Natural killer cell (primary cell): Measurements from ENCODE around the gene CA10. TPM values are rescaled to one million over a fixed set of nuclear protein-coding genes. Genes with fewer than 3 reads are reported as not detected.

Experiments used
- ATAC-seq, 3 donors: fragments of 150-1000 bp in 2 of 3; fragments of 200-7000 bp in 1 of 3; cut with Tn5 transposase; 1 replicate in 1 of 3; 2 replicates in 2 of 3; pipeline ENCODE4 v1.10.0; 2021; ENCODE audit warnings: mild to moderate bottlenecking in 2 of 3, moderate library complexity in 2 of 3
- DNase-seq, 2 donors: peaks; one replicate each; pipeline versions ENCODE4 v3.0.0 to v3.0.0-alpha.2; 2013 to 2021; ENCODE audit warnings: mixed read lengths in 1 of 2
- H3K27ac ChIP-seq: one replicate; pipeline ENCODE4 v1.5.1; 2013; ENCODE audit warnings: mild to moderate bottlenecking, low read length
- H3K27me3 ChIP-seq: one replicate; pipeline ENCODE4 v1.6.1; 2013; ENCODE audit warnings: low read length; ENCODE audit not compliant: control insufficient read depth, insufficient read depth
- H3K36me3 ChIP-seq: one replicate; pipeline ENCODE4 v1.6.1; 2013; ENCODE audit warnings: low read length; ENCODE audit not compliant: control insufficient read depth, insufficient read depth
- H3K4me1 ChIP-seq: one replicate; pipeline ENCODE4 v1.6.1; 2013; ENCODE audit warnings: low read length; ENCODE audit not compliant: control insufficient read depth, insufficient read depth
- H3K4me3 ChIP-seq: one replicate; pipeline ENCODE4 v1.5.1; 2013; ENCODE audit warnings: low read length
- H3K9me3 ChIP-seq: one replicate; pipeline ENCODE4 v1.6.1; 2013; ENCODE audit warnings: low read length; ENCODE audit not compliant: control insufficient read depth, insufficient read depth
- H3K27ac Mint-ChIP-seq, 2 donors: one replicate each; pipeline ENCODE4 v1.8.0; 2022; ENCODE audit warnings: mild to moderate bottlenecking in 2 of 2, mixed read lengths in 2 of 2, moderate library complexity in 1 of 2
- H3K27me3 Mint-ChIP-seq, 2 donors: one replicate each; pipeline ENCODE4 v1.8.0; 2022; ENCODE audit warnings: low read depth in 2 of 2, mixed read lengths in 2 of 2
- H3K36me3 Mint-ChIP-seq: one replicate; pipeline ENCODE4 v1.8.0; 2022; ENCODE audit warnings: mixed read lengths
- H3K4me1 Mint-ChIP-seq, 2 donors: one replicate each; pipeline ENCODE4 v1.8.0; 2022; ENCODE audit warnings: mixed read lengths in 2 of 2
- H3K4me3 Mint-ChIP-seq: one replicate; pipeline ENCODE4 v1.8.0; 2022; ENCODE audit warnings: mild to moderate bottlenecking, moderate library complexity, mixed read lengths
- H3K9me3 Mint-ChIP-seq, 2 donors: one replicate each; pipeline ENCODE4 v1.8.0; 2022; ENCODE audit warnings: mixed read lengths in 2 of 2
- CTCF ChIP-seq: fragments of 200-600 bp; IDR thresholded peaks from one replicate; pipeline ENCODE4 v1.8.0; 2022; ENCODE audit warnings: antibody characterized with exemption
- WGBS: methylation state at CpG from one replicate; pipeline ENCODE4 v1.1.7; 2013; ENCODE audit warnings: missing lambda C conversion rate; ENCODE audit not compliant: insufficient coverage; 5-methylcytosine and 5-hydroxymethylcytosine counted together
- intact Hi-C: fragments of 100-400 bp; cut with micrococcal nuclease; formaldehyde crosslinking; loops from one replicate; pipeline ENCODE4 v1.14.2; 2022
- total RNA-seq, 4 donors: library from RNA; stranded (reverse); fragments of 120-200 nt in 1 of 4; gene quantifications; one replicate each; pipeline versions ENCODE4 v1.2.3 to v1.2.4, GENCODE V29; 2013 to 2022

The CA10 gene
- total RNA-seq, 3 donors from 2014 or later (not counting 1 experiment from before 2014, with no cell fraction given): not detected

GRCh38 chr17:51799981-51800380 is 358.5 kb downstream of the CA10 start:
- H3K4me1 Mint-ChIP-seq: no peaks in the 10 kb centered on the region
- no peak for TF ChIP-seq CTCF
- no peak overlapping the region for H3K4me3 Mint-ChIP-seq
- no peaks in the 10 kb centered on the region for H3K36me3 Mint-ChIP-seq
- Histone ChIP-seq H3K4me3 (no peak overlapping the region), H3K9me3 (no peaks in the 10 kb centered on the region), H3K4me1 (no peaks in the 10 kb centered on the region), H3K27ac (no peak overlapping the region), H3K27me3 (no peaks in the 10 kb centered on the region), H3K36me3 (no peaks in the 10 kb centered on the region)
- DNase-seq: no peak
- 94% methylated on average over 4 of the region's 4 CpGs for WGBS
- no peaks in the 10 kb centered on the region for H3K9me3 Mint-ChIP-seq
- H3K27me3 Mint-ChIP-seq: peaks cover 5 to 6% of the 10 kb centered on the region in 2 donors
- intact Hi-C loops: no loop called here
- ATAC-seq: no peak
- no peak overlapping the region for H3K27ac Mint-ChIP-seq

- Mint-ChIP-seq H3K36me3 (no peaks in the 10 kb centered on the region), H3K9me3 (no peaks in the 10 kb centered on the region), H3K27ac (no peak overlapping the region), H3K27me3 (peaks cover 5 to 7% of the 10 kb centered on the region in 2 donors), H3K4me1 (no peaks in the 10 kb centered on the region), H3K4me3 (no peak overlapping the region)
- no peaks in the 10 kb centered on the region for H3K36me3 ChIP-seq
- no peak for ATAC-seq
- DNase-seq: no peak
- no peaks in the 10 kb centered on the region for H3K4me1 ChIP-seq
- intact Hi-C loops: no loop called here
- H3K27ac ChIP-seq: no peak overlapping the region
- H3K9me3 ChIP-seq: no peaks in the 10 kb centered on the region
- no peak for TF ChIP-seq CTCF
- no peak overlapping the region for H3K4me3 ChIP-seq
- no peaks in the 10 kb centered on the region for H3K27me3 ChIP-seq
Measured at GRCh38 chr17:51799240-51799639, 359.3 kb downstream of the CA10 start.

- Histone ChIP-seq H3K9me3 (no peaks in the 10 kb centered on the region), H3K27ac (no peak overlapping the region), H3K4me3 (no peak overlapping the region), H3K27me3 (no peaks in the 10 kb centered on the region), H3K4me1 (no peaks in the 10 kb centered on the region), H3K36me3 (no peaks in the 10 kb centered on the region)
- H3K27ac Mint-ChIP-seq: no peak overlapping the region
- H3K27me3 Mint-ChIP-seq: peaks cover 7 to 8% of the 10 kb centered on the region in 2 donors
- no peaks in the 10 kb centered on the region for H3K9me3 Mint-ChIP-seq
- 93% methylated on average over 14 of the region's 14 CpGs for WGBS
- intact Hi-C loops: no loop called here
- H3K36me3 Mint-ChIP-seq: no peaks in the 10 kb centered on the region
- TF ChIP-seq CTCF: no peak
- ATAC-seq (no peak), DNase-seq (no peak)
- H3K4me1 Mint-ChIP-seq: no peaks in the 10 kb centered on the region
- H3K4me3 Mint-ChIP-seq: no peak overlapping the region
Measured at GRCh38 chr17:51797150-51797549, 361.4 kb downstream of the CA10 start.

- ATAC-seq (no peak), DNase-seq (no peak)
- 87% methylated on average over 5 of the region's 5 CpGs for WGBS
- no peaks in the 10 kb centered on the region for H3K9me3 Mint-ChIP-seq
- Histone ChIP-seq H3K4me1 (no peaks in the 10 kb centered on the region), H3K27ac (no peak overlapping the region), H3K9me3 (no peaks in the 10 kb centered on the region), H3K36me3 (no peaks in the 10 kb centered on the region), H3K4me3 (no peak overlapping the region), H3K27me3 (no peaks in the 10 kb centered on the region)
- H3K36me3 Mint-ChIP-seq: no peaks in the 10 kb centered on the region
- H3K27ac Mint-ChIP-seq: no peak overlapping the region
- H3K4me3 Mint-ChIP-seq: no peak overlapping the region
- H3K27me3 Mint-ChIP-seq: peaks cover 7 to 8% of the 10 kb centered on the region in 2 donors
- TF ChIP-seq CTCF: no peak
- no peaks in the 10 kb centered on the region for H3K4me1 Mint-ChIP-seq
- intact Hi-C loops: no loop called here
Measured at GRCh38 chr17:51796026-51796425, 362.5 kb downstream of the CA10 start.
